IPS-15b (cell line): ENCODE measurements around the gene LPCAT3.
"Not testable (repeated sequence)": the region's sequence is repeated elsewhere in the genome, so short reads cannot be mapped to it uniquely, and the experiment has no call there.

Source experiments
- H3K27me3 ChIP-seq: one replicate; pipeline ENCODE4 v1.6.1; 2013; ENCODE audit warnings: low read length; ENCODE audit not compliant: control insufficient read depth, insufficient read depth
- H3K36me3 ChIP-seq: one replicate; pipeline ENCODE4 v1.6.1; 2013; ENCODE audit warnings: low read length; ENCODE audit not compliant: control insufficient read depth, insufficient read depth
- H3K4me1 ChIP-seq: one replicate; pipeline ENCODE4 v1.6.1; 2013; ENCODE audit warnings: mild to moderate bottlenecking, low read length; ENCODE audit not compliant: control insufficient read depth, insufficient read depth
- H3K4me3 ChIP-seq: one replicate; pipeline ENCODE4 v1.5.1; 2013; ENCODE audit warnings: low read depth, low read length
- H3K9ac ChIP-seq: one replicate; pipeline ENCODE4 v1.6.1; 2013; ENCODE audit warnings: low read depth, mild to moderate bottlenecking, low read length
- H3K9me3 ChIP-seq: one replicate; pipeline ENCODE4 v1.6.1; 2013; ENCODE audit warnings: mild to moderate bottlenecking, low read length; ENCODE audit not compliant: control insufficient read depth, insufficient read depth

LPCAT3 gene

GRCh38 chr12:7012024-7012607 lies 6.2 kb downstream of the LPCAT3 start:
- no peaks in the 10 kb centered on the region for H3K9me3 ChIP-seq
- peaks cover 5% of the 10 kb centered on the region for H3K4me1 ChIP-seq
- H3K9ac ChIP-seq = no peak overlapping the region
- peaks cover 7% of the 10 kb centered on the region for H3K36me3 ChIP-seq
- no peak overlapping the region for H3K4me3 ChIP-seq
- no peaks in the 10 kb centered on the region for H3K27me3 ChIP-seq

GRCh38 chr12:7011398-7011797 lies 6.9 kb downstream of the LPCAT3 start:
- not testable (repeated sequence) for H3K27me3 ChIP-seq, H3K4me3 ChIP-seq, H3K4me1 ChIP-seq, H3K9me3 ChIP-seq, H3K9ac ChIP-seq, H3K36me3 ChIP-seq

- H3K27me3 ChIP-seq = no peaks in the 10 kb centered on the region
- H3K9ac ChIP-seq = no peak overlapping the region
- no peak overlapping the region for H3K4me3 ChIP-seq
- no peaks in the 10 kb centered on the region for H3K4me1 ChIP-seq
- no peaks in the 10 kb centered on the region for H3K36me3 ChIP-seq
- no peaks in the 10 kb centered on the region for H3K9me3 ChIP-seq
These were observed 8.8 kb downstream of the LPCAT3 start for GRCh38 chr12:7009512-7009911.

GRCh38 chr12:7008864-7009263 lies 9.4 kb downstream of the LPCAT3 start:
- Histone ChIP-seq H3K36me3 (no peaks in the 10 kb centered on the region), H3K4me3 (no peak overlapping the region)

GRCh38 chr12:7006639-7007038 lies 11.6 kb downstream of the LPCAT3 start:
- no peaks in the 10 kb centered on the region for H3K9me3 ChIP-seq
- H3K9ac ChIP-seq = no peak overlapping the region
- H3K4me1 ChIP-seq = no peaks in the 10 kb centered on the region
- no peak overlapping the region for H3K4me3 ChIP-seq
- no peaks in the 10 kb centered on the region for H3K27me3 ChIP-seq
- H3K36me3 ChIP-seq = no peaks in the 10 kb centered on the region

More at GRCh38 chr12:7008864-7009263, 9.4 kb downstream of the LPCAT3 start:
- Histone ChIP-seq H3K27me3 (no peaks in the 10 kb centered on the region), H3K9ac (no peak overlapping the region), H3K4me1 (no peaks in the 10 kb centered on the region), H3K9me3 (no peaks in the 10 kb centered on the region)

- H3K4me1 ChIP-seq = no peaks in the 10 kb centered on the region
These were observed 13.0 kb downstream of the LPCAT3 start for GRCh38 chr12:7005311-7005710.

GRCh38 chr12:7004840-7005239 lies 13.4 kb downstream of the LPCAT3 start:
- H3K9me3 ChIP-seq = no peaks in the 10 kb centered on the region
- no peak overlapping the region for H3K9ac ChIP-seq
- H3K27me3 ChIP-seq = no peaks in the 10 kb centered on the region
- no peaks in the 10 kb centered on the region for H3K36me3 ChIP-seq
- no peaks in the 10 kb centered on the region for H3K4me1 ChIP-seq
- H3K4me3 ChIP-seq = no peak overlapping the region

More at GRCh38 chr12:7005311-7005710, 13.0 kb downstream of the LPCAT3 start:
- no peaks in the 10 kb centered on the region for H3K36me3 ChIP-seq
- H3K9me3 ChIP-seq = no peaks in the 10 kb centered on the region
- H3K4me3 ChIP-seq = no peak overlapping the region
- no peak overlapping the region for H3K9ac ChIP-seq
- no peaks in the 10 kb centered on the region for H3K27me3 ChIP-seq

GRCh38 chr12:7004287-7004803 lies 13.9 kb downstream of the LPCAT3 start:
- H3K9ac ChIP-seq = no peak overlapping the region
- H3K27me3 ChIP-seq = no peaks in the 10 kb centered on the region
- H3K9me3 ChIP-seq = no peaks in the 10 kb centered on the region
- H3K4me3 ChIP-seq = no peak overlapping the region
- no peaks in the 10 kb centered on the region for H3K4me1 ChIP-seq
- no peaks in the 10 kb centered on the region for H3K36me3 ChIP-seq

GRCh38 chr12:7001921-7002591 lies 16.2 kb downstream of the LPCAT3 start:
- Histone ChIP-seq H3K9me3 (no peaks in the 10 kb centered on the region), H3K4me3 (no peak overlapping the region), H3K36me3 (peaks cover 2% of the 10 kb centered on the region), H3K27me3 (no peaks in the 10 kb centered on the region), H3K4me1 (no peaks in the 10 kb centered on the region), H3K9ac (no peak overlapping the region)

GRCh38 chr12:6998715-6999451 lies 19.4 kb downstream of the LPCAT3 start:
- Histone ChIP-seq H3K9me3 (no peaks in the 10 kb centered on the region), H3K36me3 (peaks cover 2% of the 10 kb centered on the region), H3K9ac (no peak overlapping the region), H3K27me3 (no peaks in the 10 kb centered on the region), H3K4me3 (no peak overlapping the region), H3K4me1 (no peaks in the 10 kb centered on the region)

- no peaks in the 10 kb centered on the region for H3K27me3 ChIP-seq
- no peaks in the 10 kb centered on the region for H3K4me1 ChIP-seq
- no peak overlapping the region for H3K4me3 ChIP-seq
- H3K9me3 ChIP-seq = no peaks in the 10 kb centered on the region
- H3K36me3 ChIP-seq = peaks cover 2% of the 10 kb centered on the region
- H3K9ac ChIP-seq = no peak overlapping the region
These were observed 22.2 kb downstream of the LPCAT3 start for GRCh38 chr12:6996040-6996441.
